ENCODE measurements around the gene S100G.
"Not testable (repeated sequence)": the region's sequence is repeated elsewhere in the genome, so short reads cannot be mapped to it uniquely, and the experiment has no call there.

The S100G gene

GRCh38 chrX:16649858-16650257 lies at the start of gene S100G:
TSS of gene S100G (plus strand) at chrX:16650158. CDS start at chrX:16651007, 849 bp downstream.
- DNase-seq (ENCODE audit: low read depth in 2 of 3, low spot score in 2 of 3) = no peak

- no peak for DNase-seq (ENCODE audit: low read depth in 2 of 3, low spot score in 2 of 3)
Observed at GRCh38 chrX:16601885-16602284, 48.1 kb upstream of the S100G start.

DNA sequence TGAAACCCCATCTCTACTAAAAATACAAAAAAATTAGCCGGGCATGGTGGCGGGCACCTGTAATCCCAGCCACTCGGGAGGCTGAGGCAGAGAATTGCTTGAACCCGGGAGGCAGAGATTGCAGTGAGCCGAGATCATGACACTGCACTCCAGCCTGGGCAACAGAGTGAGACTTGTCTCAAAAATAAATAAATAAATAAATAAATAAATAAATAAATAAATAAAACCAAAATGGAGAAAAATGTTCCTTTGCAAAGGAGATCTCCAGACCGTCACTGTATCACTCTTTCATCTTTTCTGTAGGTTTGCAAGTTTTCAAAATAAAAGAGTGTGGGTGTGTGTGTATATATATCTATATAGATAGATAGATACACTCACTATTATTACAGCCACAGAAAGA lies 46.7 kb upstream of the S100G start:
- DNase-seq (ENCODE audit: low read depth in 2 of 3, low spot score in 2 of 3) = not testable (repeated sequence)

DNA sequence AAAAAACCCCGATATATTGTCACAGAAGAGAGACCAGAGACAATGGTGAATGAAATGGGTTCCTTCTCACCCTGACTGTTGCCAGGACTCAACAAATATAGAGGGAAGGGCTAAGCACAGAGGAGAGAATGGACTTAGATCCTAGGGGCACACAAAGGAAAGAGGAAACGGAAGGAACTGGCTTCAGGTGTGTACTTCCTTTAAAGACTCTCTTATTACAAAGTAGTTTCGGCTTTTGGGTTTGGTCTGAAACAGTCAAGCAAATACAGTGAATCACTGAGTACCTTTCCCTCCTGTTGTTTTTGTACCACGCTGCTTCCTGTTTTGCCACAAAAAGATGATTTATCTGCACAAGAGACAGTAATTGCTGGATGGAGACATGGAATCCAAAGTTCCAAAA lies 46.1 kb upstream of the S100G start:
- no peak for DNase-seq (ENCODE audit: low read depth in 2 of 3, low spot score in 2 of 3)

GRCh38 chrX:16604337-16604736 lies 45.6 kb upstream of the S100G start:
- no peak for DNase-seq (ENCODE audit: low read depth in 2 of 3, low spot score in 2 of 3)

GRCh38 chrX:16606142-16606720 lies 43.7 kb upstream of the S100G start:
- no peak for DNase-seq (ENCODE audit: low read depth in 2 of 3, low spot score in 2 of 3)

DNA sequence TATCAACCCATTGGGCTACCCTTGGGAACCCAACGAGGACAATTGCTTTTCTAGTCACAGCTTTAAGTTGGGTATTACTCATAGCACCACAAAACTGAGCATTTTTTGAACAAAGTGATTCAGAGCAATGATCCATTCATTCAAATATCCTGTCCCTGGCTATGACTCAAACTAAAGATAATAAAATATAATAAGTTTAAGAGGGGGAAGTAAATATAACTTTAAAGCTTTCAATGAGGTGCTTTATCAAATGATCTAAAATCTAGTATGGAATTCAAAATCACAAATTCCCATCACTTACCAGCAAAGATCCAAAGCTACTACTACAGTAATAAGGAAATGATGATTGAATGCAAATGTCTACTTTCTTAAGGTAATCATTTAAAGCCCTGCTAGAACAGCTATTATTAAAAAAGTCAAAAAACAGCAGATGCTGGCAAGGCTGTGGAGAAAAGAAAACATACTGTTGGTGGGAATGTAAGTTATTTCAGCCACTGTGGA lies 39.8 kb upstream of the S100G start:
- no peak for DNase-seq (ENCODE audit: low read depth in 2 of 3, low spot score in 2 of 3)

DNA sequence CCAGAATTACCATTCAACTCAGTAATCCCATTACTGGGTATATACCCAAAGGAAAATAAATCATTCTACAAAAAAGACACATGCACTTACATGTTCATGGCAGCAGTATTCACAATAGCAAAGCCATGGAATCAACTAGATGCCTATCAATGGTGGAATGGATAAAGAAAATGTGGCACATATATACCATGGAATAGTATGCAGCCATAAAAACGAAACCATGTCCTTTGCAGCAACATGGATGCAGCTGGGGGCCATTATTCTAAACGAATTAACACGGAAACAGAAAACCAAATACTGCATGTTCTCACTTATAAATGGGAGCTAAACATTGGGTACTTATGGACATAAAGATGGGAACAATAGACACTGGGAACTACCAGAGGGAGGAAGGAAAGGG lies 39.3 kb upstream of the S100G start:
- not testable (repeated sequence) for DNase-seq (ENCODE audit: low read depth in 2 of 3, low spot score in 2 of 3)

DNA sequence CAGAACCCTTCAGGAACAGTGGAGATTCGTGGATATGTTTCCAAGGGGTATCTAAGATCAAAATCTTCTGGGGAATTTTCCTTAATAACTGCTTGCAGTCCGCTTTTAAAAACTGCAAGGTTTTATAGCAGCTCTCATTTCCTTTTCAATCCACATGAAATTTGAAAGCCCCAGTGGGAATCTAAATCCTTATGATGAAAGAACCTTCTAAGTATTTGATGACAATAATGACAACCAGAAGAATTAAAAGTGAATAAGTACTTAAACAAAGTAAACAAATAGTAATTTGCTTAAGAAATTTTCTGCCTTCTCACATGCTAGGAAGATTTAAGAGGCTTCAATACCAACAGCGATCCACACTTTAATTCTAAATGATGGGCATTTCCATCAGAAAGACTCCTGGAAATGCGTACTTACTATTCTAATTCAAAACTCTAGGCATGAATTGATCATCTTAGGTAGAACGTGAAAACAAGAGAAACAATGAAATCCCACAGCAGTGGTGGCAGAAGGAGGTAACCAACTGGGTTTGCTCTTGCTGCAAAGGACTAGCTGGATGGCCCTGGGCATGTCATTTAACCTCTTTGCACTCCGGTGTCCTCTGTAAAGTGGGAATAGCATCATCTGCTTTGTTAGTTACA lies 37.6 kb upstream of the S100G start:
- no peak for DNase-seq (ENCODE audit: low read depth in 2 of 3, low spot score in 2 of 3)

GRCh38 chrX:16617382-16617781 lies 32.6 kb upstream of the S100G start:
- DNase-seq (ENCODE audit: low read depth in 2 of 3, low spot score in 2 of 3) = no peak

DNA sequence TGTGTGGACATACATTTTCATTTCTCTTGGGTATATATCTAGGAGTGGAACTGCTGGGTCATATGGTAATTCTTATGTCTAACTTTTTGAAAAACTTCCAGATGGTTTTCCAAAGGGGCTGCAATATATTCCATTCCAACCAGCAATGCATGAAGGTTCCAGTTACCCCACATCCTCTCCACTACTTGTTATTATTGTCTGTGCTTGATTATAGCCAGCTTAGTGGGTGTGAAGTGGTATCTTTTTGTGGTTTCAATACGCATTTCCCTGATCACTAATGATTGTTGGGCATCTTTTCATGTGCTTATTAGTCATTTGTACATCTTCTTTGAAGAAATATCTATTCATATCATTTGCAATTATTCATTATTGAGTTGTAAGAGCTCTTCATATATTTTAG lies 31.5 kb upstream of the S100G start:
- DNase-seq (ENCODE audit: low read depth in 2 of 3, low spot score in 2 of 3) = no peak

DNA sequence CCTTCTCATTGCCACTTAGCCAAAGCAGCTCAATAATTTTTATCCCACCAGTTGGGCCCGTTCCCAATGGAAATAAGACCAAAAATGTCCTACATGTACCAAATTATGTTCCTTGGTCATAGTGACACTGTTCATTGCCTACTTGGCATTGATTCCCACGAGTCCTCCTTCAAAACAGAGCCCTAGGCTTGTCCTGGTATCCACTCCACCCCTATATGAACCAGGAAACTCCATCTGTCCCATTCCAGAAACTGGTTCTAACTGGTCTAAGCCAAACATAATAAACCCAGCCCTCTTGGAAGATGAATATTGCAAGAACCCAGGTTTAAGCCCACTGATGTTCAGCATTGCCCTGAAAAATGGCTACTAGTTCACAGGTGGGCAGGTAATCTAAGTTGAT lies 30.9 kb upstream of the S100G start:
- DNase-seq (ENCODE audit: low read depth in 2 of 3, low spot score in 2 of 3) = no peak

DNA sequence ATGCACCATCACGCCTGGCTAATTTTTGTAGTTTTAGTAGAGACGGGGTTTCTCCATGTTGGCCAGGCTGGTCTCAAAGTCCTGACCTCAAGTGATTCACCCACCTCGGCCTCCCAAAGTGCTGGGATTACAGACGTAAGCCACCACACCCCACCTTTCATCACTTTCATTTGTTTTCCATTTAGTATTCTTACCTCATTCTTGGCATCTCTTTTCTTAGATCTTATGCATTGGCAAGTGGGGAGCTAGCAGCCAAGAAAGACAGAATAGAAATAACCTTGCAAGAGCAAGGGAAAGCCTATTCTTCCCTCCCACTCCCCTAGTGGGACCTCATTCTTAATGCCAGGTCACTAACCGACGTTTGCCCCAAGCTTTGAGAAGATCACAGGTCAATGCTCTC lies 21.4 kb upstream of the S100G start:
- DNase-seq (ENCODE audit: low read depth in 2 of 3, low spot score in 2 of 3) = not testable (repeated sequence)

- DNase-seq (ENCODE audit: low read depth in 2 of 3, low spot score in 2 of 3) = no peak
Observed at GRCh38 chrX:16628946-16629595, 20.9 kb upstream of the S100G start.

DNA sequence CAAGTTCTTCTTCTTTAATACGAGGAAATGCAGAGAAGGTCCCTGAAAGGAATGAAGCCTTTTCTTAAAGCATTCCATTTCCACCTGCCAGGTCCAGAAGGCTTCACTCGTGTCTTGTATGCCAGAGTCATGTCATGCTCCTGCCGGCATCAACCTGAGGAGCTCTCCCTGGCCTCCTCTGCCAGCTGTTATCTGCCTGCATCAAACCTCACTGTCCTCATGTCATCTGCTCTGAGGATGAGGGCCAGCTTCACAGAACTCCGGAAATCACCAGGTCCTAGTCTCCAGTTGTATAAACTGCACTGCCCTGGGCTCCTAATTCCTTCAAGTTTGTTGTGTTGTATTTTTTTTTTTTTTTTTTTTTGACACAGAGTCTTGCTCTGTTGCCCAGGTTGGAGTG lies 20.0 kb upstream of the S100G start:
- DNase-seq (ENCODE audit: low read depth in 2 of 3, low spot score in 2 of 3) = no peak

DNA sequence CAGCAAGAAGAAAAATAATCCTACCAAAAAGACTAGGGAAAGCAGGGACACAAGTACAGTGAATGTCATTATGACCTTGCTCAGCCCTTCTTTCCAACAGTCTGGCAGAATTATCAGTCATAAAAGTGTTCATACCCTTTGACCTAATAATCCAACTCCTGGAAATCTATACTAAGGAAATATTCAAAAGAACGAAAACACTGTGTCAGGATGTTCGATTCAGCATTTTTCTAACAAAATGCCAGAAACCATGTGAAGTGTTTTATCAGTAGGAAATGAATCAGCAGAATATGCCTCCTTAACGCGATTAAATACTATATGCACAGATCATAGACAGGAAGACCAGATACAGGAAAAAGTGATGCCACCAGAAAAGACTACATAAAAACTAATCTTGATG lies 16.2 kb upstream of the S100G start:
- no peak for DNase-seq (ENCODE audit: low read depth in 2 of 3, low spot score in 2 of 3)

DNA sequence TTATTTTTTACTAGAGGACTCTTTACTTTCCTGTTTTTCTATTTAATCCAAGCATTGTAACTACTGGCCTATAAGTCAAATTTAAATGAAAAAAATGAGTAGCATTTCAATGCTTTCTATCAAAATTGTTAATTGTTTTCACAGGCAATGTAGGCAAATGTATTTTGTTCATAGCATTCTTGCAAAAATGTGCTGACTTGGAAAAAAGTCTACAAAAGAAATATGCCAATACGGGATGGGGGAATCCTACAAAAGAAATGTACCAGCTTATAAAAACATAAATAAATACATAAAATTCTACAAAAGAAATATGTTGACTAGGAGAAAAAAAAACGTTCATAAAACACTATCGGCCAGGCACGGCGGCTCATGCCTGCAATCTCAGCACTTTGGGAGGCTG lies 14.9 kb upstream of the S100G start:
- DNase-seq (ENCODE audit: low read depth in 2 of 3, low spot score in 2 of 3) = no peak

GRCh38 chrX:16635596-16635995 lies 14.4 kb upstream of the S100G start:
- no peak for DNase-seq (ENCODE audit: low read depth in 2 of 3, low spot score in 2 of 3)

GRCh38 chrX:16638533-16638932 lies 11.4 kb upstream of the S100G start:
- no peak for DNase-seq (ENCODE audit: low read depth in 2 of 3, low spot score in 2 of 3)

- DNase-seq (ENCODE audit: low read depth in 2 of 3, low spot score in 2 of 3) = no peak
Observed at GRCh38 chrX:16639966-16640365, 10.0 kb upstream of the S100G start.

GRCh38 chrX:16640823-16641222 lies 9.1 kb upstream of the S100G start:
- DNase-seq (ENCODE audit: low read depth in 2 of 3, low spot score in 2 of 3) = no peak

DNA sequence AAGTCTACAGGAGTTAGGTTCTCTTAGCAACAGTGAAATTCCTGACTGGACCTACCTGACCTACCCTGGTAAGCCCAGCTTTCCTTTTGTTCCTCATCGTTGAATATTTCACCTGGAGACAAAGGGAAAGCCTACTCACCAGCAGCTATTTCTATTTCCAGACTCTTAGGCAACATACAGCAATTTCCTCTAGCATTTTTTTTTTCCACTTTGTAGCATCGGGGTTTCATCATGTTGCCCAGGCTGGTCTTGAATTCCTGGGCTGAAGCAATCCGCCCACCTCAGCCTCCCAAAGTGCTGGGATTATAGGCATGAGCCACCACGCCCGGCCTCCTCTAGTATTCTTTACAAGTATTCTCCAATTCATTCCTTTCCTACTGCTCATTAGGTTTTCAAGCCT lies 6.8 kb upstream of the S100G start:
- no peak for DNase-seq (ENCODE audit: low read depth in 2 of 3, low spot score in 2 of 3)
